Putamen (tissue), 1 donor: ENCODE results near the gene CSF1.

Source experiments
- DNase-seq: peaks from one replicate; pipeline ENCODE4 v3.0.0-alpha.2; 2016; ENCODE audit warnings: low spot score

Gene CSF1

GRCh38 chr1:109882288-109883245 is 28.1 kb upstream of the CSF1 start:
- peak; percentile 88 for DNase-seq

- DNase-seq: no peak
Measured at GRCh38 chr1:109883248-109883955, 27.2 kb upstream of the CSF1 start.

DNA sequence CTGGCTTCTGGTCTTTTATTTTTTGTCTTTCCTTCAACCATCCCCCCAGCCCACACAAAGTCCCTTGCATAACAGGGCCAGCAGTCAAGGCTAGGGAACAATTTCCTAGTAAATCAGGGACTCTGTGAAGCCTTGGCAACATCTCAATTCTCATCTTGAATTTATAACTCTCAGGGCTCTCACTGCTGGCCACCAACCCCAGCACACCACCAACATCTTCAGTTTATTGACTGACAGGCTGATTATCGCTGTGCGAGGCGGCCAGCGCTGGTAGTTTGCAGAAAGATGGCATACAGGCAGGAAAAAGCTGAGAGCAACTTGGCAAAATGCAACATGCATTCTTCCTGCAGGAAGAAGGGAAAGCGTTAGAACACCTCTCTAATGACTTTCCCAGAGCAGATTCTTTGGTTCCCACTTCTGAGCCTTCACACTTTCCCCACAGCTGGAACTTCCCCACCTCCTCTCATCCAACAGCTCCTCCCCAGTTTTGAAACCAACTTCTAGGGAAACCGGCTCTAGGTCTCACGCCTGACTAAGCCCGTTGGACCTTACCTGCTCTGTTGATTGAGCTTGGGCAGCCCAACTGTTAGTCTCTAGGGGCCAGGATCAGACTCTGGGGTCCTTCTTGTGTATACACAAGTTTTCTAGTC is 26.3 kb upstream of the CSF1 start:
- DNase-seq: no peak

GRCh38 chr1:109885589-109885988 is 25.1 kb upstream of the CSF1 start:
- DNase-seq: no peak

GRCh38 chr1:109886827-109887226 is 23.8 kb upstream of the CSF1 start:
- no peak for DNase-seq

DNA sequence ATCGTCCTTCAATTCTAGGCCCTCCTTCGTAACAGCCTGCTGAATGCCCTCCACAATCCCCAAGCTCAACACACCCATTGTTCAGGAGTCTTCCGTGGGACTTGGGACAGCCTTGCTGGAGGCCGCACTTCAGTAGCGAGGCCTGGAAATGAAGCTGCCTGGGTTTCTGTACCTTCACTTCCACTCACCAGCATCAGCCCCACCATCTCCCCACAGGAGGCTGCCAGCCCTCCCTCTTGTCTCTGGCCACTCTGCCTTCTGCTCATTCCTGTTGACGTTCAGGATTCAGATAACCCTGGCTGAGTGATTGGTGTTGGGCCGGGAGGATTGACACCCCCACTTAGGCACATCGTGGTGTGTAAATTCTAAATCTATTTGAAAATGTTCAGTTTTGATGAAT is 23.4 kb upstream of the CSF1 start:
- no peak for DNase-seq

GRCh38 chr1:109887884-109888283 is 22.8 kb upstream of the CSF1 start:
- no peak for DNase-seq

- no peak for DNase-seq
Measured at GRCh38 chr1:109889094-109889493, 21.6 kb upstream of the CSF1 start.

GRCh38 chr1:109890115-109890953 is 20.3 kb upstream of the CSF1 start:
- no peak for DNase-seq

DNA sequence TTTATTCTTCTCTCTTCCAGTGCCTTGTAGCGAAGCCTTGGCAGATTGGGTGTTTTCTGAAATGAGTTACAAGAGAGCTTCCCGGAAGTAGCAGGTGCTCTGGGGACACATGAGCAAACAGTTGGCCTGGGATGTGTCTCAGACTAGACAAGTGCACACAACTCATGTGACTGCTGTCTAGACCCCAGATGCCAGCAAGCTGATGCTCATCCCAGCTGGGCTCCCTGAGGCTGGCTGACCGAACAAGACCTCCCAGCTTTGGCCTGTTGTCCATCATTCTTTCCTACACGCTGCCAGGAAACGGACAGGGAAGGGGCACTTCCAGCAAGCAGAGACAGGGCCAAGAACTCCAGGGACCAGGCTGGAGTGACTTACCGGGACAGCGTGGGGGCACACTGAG is 18.7 kb upstream of the CSF1 start:
- DNase-seq: peak; percentile 52

DNA sequence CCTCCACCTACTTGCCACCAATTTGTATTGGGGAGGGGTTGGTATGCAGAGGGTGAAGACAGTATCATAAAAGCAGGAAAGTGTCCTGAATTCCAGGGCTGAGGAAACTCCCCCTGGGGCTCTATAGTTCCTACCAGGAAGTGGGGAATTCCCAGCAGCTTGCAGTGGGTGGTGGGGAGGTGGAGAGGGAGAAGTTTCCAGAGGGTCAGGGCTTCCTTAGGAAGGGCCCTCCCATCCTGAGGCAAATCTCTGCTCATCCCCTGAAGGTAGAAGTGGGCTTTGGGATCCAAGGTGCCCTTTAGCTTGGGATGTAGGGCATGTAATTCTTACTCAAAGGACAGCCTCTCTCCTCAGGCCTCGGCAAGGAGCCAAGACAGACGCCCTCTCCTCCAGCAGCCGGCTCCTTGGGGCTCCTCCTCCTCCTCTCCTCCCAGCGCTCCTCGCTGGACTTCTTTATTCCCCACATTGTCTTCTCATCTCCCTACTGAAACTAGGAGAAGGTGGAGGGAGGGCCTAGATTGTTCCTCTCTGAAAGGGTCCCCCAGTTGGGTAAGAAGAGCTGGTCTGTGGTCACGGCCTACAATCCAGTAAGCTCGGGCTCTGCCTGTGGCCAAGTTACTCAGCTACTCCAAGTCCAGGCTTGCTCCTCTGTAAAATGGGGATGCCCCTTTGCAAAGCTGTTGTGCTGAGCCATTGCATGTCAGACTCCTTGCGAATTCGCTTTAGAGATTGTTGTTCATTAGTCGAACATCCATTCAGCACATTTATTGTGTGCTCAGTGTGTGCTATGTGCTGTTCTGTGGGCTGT is 17.9 kb upstream of the CSF1 start:
- no peak for DNase-seq

DNA sequence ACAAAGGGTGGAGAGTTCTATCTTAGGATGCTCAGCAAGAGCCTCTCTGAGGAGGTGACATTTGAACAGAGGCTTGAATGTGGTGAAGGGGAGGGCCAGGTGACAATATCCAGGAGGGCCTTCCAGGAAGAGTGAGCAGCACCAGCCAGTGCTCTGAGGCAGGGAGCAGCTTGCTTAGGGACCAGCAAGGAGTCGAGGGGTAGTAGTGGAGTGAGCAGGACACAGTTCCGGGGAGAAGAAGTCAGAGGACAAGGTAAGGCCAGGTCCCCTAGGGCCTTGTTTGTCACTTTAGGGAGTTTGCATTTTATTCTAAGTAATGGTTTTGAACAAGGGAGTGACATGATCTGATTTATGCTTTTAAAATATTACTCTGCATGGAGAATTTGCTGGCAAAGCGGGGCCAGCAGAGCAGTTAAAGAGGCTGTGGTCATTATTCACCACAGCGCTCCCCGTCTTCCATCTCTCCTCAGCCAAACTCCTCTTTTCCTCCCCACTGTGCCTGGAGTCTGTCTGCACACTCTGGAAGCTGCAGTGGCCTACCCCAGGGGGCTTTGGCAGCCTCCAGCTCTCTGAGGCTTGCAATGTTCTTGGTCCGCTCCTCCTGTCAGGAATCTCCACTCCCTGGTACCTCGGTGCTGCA is 17.0 kb upstream of the CSF1 start:
- no peak for DNase-seq

GRCh38 chr1:109894823-109895719 is 15.6 kb upstream of the CSF1 start:
- no peak for DNase-seq

- DNase-seq: no peak
Measured at GRCh38 chr1:109895720-109896504, 14.7 kb upstream of the CSF1 start.

DNA sequence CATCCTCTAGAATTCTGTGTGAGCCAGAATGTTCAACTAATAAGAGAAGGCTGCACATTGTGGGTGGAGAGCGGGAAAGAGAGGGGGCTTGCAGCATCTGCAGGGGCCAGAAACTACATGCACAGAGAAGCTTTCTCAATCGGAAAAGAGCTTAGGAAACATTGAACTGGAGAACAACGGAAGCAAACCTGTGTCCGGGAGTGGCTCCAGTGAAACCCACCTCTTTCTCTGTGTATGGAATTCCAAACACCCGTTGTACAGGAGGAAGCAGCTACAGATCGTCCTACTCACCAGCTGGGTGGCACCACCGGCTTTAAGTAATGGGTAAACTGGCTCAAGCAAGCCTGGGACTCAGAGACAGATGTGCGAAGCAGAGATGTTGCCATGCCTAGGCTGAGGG is 14.0 kb upstream of the CSF1 start:
- no peak for DNase-seq

GRCh38 chr1:109897259-109897955 is 13.2 kb upstream of the CSF1 start:
- DNase-seq: no peak

DNA sequence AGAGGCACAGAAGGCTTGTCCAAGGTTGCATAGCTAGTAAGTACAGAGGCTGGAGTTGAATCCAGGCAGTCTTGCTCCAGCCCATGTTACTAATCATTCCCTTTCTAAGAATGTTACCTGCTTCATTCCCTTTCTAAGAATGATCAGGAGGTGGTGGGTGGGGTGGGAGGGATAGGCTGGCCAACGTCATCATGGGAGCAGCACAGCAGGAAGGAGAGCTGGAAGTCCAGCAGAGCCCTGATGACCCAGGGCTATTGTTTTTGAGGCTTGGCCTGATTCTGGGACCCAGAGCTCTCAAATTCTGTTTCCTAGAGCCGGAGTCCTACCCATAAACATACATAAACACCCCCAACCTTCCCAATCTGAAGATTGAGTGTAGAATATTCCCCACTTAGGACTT is 11.8 kb upstream of the CSF1 start:
- DNase-seq: no peak

- DNase-seq: no peak
Measured at GRCh38 chr1:109901141-109901523, 9.5 kb upstream of the CSF1 start.
